Caco-2 (cell line): ENCODE measurements around the gene RPS6KA2. TPM values are rescaled to one million over a fixed set of nuclear protein-coding genes. Genes with fewer than 3 reads are reported as not detected.

Experiments
- BruUV-seq: library from RNA; stranded (reverse); fragments of 400-500 nt; replicated peaks from 2 replicates; lab custom pipeline; 2021; lab: Mats Ljungman, UMichigan
- CTCF ChIA-PET: fragments of 300-600 bp; sonication (Branson Sonifier 250); formaldehyde crosslinking; loops from one replicate; lab custom pipeline; 2022; ENCODE audit warnings: antibody characterized with exemption; lab: Charles Lee
- POLR2A ChIA-PET: fragments of 300-600 bp; sonication (Branson Sonifier 250); formaldehyde crosslinking; loops from one replicate; lab custom pipeline; 2022; ENCODE audit warnings: antibody characterized with exemption; lab: Charles Lee
- DNase-seq, 2 experiments: peaks; one replicate each; pipeline versions ENCODE4 v3.0.0 to v3.0.0-alpha.2; 2020 to 2022
- H3K27me3 ChIP-seq: replicated peaks from 2 replicates; pipeline ENCODE4 v1.6.0; 2011; ENCODE audit warnings: low read length; ENCODE audit not compliant: control insufficient read depth, insufficient read depth
- H3K36me3 ChIP-seq: 2 replicates; pipeline ENCODE4 v1.5.1; 2011; ENCODE audit warnings: low read length; ENCODE audit not compliant: control insufficient read depth, insufficient read depth
- H3K4me1 ChIP-seq: fragments of 250-450 bp; sonication (Bioruptor Pico); 2 replicates; pipeline ENCODE4 v1.5.1; 2020; ENCODE audit warnings: mild to moderate bottlenecking
- H3K4me3 ChIP-seq: 2 replicates; pipeline ENCODE4 v1.5.1; 2011; ENCODE audit warnings: low read depth, mild to moderate bottlenecking, control low read depth, low read length
- H3K9me3 ChIP-seq: fragments of 250-450 bp; sonication (Bioruptor Pico); 2 replicates; pipeline ENCODE4 v1.5.1; 2020; ENCODE audit warnings: mild to moderate bottlenecking, moderate library complexity
- H3K27ac Mint-ChIP-seq: one replicate; pipeline ENCODE4 v1.8.0; 2022; ENCODE audit warnings: mixed read lengths; ENCODE audit not compliant: unreplicated experiment
- H3K27me3 Mint-ChIP-seq: one replicate; pipeline ENCODE4 v1.8.0; 2022; ENCODE audit warnings: mixed read lengths; ENCODE audit not compliant: insufficient read depth, unreplicated experiment
- H3K36me3 Mint-ChIP-seq: one replicate; pipeline ENCODE4 v1.8.0; 2022; ENCODE audit warnings: mild to moderate bottlenecking, mixed read lengths; ENCODE audit not compliant: insufficient read depth, unreplicated experiment
- H3K4me1 Mint-ChIP-seq: one replicate; pipeline ENCODE4 v1.8.0; 2022; ENCODE audit warnings: low read depth, mixed read lengths; ENCODE audit not compliant: unreplicated experiment
- H3K4me3 Mint-ChIP-seq: one replicate; pipeline ENCODE4 v1.8.0; 2022; ENCODE audit warnings: mild to moderate bottlenecking, moderate library complexity, mixed read lengths; ENCODE audit not compliant: unreplicated experiment
- H3K9me3 Mint-ChIP-seq: one replicate; pipeline ENCODE4 v1.8.0; 2022; ENCODE audit warnings: mixed read lengths; ENCODE audit not compliant: unreplicated experiment
- intact Hi-C: fragments of 100-400 bp; cut with micrococcal nuclease; formaldehyde crosslinking; loops from one replicate; pipeline ENCODE4 v1.10.0; 2022; ENCODE audit not compliant: unreplicated experiment
- total RNA-seq: library from RNA; stranded (reverse); gene quantifications from 2 replicates; pipeline ENCODE4 v1.2.3, GENCODE V29; 2022
- TF ChIP-seq, protein P1 (sequence below), 2 experiments: fragments of 200-600 bp in 1 of 2; IDR thresholded peaks; 1 replicate in 1 of 2; 2 replicates in 1 of 2; pipeline versions ENCODE4 v1.5.1 to v1.8.0; 2011 to 2022; ENCODE audit warnings: antibody characterized with exemption in 1 of 2, control low read depth in 1 of 2, inconsistent platforms in 1 of 2, low read depth in 1 of 2, low read length in 1 of 2, mild to moderate bottlenecking in 1 of 2, moderate library complexity in 1 of 2; ENCODE audit not compliant: insufficient read depth in 1 of 2, severe bottlenecking in 1 of 2, unreplicated experiment in 1 of 2

Gene RPS6KA2
- total RNA-seq, 1 experiment from 2014 or later = 5.6 TPM

DNA sequence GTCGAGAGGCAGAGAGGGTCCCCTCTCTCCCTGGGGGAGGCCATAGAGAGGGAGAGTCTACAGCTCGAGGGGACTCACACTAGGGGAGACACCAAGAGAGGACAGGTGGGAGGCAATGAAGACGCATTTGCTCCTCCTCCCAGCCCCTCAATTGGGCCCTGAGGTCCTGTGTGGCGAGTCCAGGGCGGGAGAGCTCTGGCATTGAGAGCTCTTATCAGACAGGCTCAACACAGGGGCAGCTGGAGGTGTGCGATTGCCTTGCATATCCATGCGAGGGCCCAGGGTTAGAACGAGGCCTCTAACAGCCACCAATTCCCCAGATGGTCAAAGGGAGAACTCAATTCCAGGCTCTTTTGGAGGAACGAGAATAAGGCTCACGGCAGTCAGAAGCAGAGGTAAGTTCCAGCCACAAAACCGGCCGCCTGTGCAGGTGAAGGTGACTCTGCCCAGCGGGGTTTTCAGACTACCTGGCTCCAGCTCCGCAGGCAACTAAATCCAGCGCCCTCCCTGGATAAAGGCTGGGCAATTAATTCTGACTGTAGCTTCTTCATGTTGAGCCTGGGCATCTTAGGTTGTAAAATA is 150.3 kb downstream of the RPS6KA2 start:
- intact Hi-C loops = no loop called here
- H3K36me3 Mint-ChIP-seq = no peaks in the 10 kb centered on the region
- DNase-seq = no peak
- H3K27me3 Mint-ChIP-seq = peaks cover 10% of the 10 kb centered on the region
- no peaks in the 10 kb centered on the region for H3K27me3 ChIP-seq
- no TSS peak for BruUV-seq
- no peak overlapping the region for H3K4me3 Mint-ChIP-seq
- ChIA-PET CTCF (no interaction called here), POLR2A (no interaction called here)
- H3K4me3 ChIP-seq = no peak overlapping the region
- no peaks in the 10 kb centered on the region for H3K9me3 Mint-ChIP-seq
- no peaks in the 10 kb centered on the region for H3K36me3 ChIP-seq
- no peaks in the 10 kb centered on the region for H3K9me3 ChIP-seq
- TF ChIP-seq, protein P1, sequence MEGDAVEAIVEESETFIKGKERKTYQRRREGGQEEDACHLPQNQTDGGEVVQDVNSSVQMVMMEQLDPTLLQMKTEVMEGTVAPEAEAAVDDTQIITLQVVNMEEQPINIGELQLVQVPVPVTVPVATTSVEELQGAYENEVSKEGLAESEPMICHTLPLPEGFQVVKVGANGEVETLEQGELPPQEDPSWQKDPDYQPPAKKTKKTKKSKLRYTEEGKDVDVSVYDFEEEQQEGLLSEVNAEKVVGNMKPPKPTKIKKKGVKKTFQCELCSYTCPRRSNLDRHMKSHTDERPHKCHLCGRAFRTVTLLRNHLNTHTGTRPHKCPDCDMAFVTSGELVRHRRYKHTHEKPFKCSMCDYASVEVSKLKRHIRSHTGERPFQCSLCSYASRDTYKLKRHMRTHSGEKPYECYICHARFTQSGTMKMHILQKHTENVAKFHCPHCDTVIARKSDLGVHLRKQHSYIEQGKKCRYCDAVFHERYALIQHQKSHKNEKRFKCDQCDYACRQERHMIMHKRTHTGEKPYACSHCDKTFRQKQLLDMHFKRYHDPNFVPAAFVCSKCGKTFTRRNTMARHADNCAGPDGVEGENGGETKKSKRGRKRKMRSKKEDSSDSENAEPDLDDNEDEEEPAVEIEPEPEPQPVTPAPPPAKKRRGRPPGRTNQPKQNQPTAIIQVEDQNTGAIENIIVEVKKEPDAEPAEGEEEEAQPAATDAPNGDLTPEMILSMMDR (IDR thresholded peaks at IDR 0.05; ENCODE audit: insufficient read depth in 1 of 2, low read depth in 1 of 2, low read length in 1 of 2, severe bottlenecking in 1 of 2, unreplicated experiment in 1 of 2) = no peak
- no peaks in the 10 kb centered on the region for H3K4me1 ChIP-seq
- H3K27ac Mint-ChIP-seq = no peak overlapping the region
- no peaks in the 10 kb centered on the region for H3K4me1 Mint-ChIP-seq

- CTCF ChIA-PET = no interaction called here
- no TSS peak for BruUV-seq
Observed at GRCh38 chr6:166476061-166476591, 150.9 kb downstream of the RPS6KA2 start.

DNA sequence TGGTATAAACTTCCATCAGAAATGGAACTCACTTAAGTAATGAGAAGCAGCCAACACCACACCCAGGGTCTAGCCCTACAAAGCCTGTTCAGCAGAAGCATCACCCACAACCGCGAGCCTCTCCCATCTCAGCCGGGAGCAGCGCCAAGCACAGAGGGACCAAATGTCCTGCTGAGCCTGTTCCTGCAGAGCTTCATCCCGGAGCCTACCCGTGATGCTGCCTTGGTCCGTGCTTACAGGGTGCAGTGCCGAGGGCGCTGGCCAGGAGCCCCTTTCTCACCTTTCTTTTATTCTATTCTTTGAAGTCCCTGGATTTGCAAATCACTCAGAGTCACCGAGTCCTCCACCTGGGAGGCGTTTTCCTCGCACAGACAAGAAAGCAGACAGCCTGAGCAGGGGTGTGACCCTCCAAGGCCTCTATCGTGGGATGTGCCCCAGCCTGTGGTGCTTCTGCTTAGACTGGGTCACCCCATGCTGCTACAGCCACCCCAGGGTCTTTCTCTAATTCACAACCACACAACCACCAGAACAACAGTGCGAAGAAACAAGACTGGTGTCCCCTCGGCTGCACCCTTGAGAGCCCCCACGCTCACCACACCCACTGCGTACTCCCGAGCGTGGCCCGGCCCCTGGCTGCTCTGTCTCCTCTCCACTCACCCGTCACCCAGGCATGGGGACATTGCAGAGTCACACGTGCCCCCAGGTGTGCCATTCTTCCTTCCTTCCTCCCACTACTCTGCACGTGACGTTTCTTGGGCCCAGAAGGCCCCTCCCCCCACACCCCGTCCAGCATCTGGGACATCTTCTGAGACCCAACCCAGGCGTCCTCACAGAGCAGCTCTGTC is 152.1 kb downstream of the RPS6KA2 start:
- Mint-ChIP-seq H3K36me3 (no peaks in the 10 kb centered on the region), H3K27ac (no peak overlapping the region), H3K27me3 (peaks cover 10% of the 10 kb centered on the region), H3K9me3 (no peaks in the 10 kb centered on the region), H3K4me1 (no peaks in the 10 kb centered on the region), H3K4me3 (no peak overlapping the region)
- intact Hi-C loops = no loop called here
- BruUV-seq = no TSS peak
- Histone ChIP-seq H3K4me3 (no peak overlapping the region), H3K36me3 (no peaks in the 10 kb centered on the region), H3K4me1 (no peaks in the 10 kb centered on the region), H3K9me3 (no peaks in the 10 kb centered on the region), H3K27me3 (no peaks in the 10 kb centered on the region)
- CTCF ChIA-PET = no interaction called here
- no peak for DNase-seq
- TF ChIP-seq, protein P1 (IDR thresholded peaks at IDR 0.05; ENCODE audit: insufficient read depth in 1 of 2, low read depth in 1 of 2, low read length in 1 of 2, severe bottlenecking in 1 of 2, unreplicated experiment in 1 of 2) = no peak
- POLR2A ChIA-PET = no interaction called here

More at GRCh38 chr6:166476061-166476591, 150.9 kb downstream of the RPS6KA2 start:
- no peaks in the 10 kb centered on the region for H3K27me3 ChIP-seq
- DNase-seq = no peak
- no peaks in the 10 kb centered on the region for H3K4me1 Mint-ChIP-seq
- peaks cover 10% of the 10 kb centered on the region for H3K27me3 Mint-ChIP-seq
- POLR2A ChIA-PET = no interaction called here
- intact Hi-C loops = no loop called here
- no peaks in the 10 kb centered on the region for H3K36me3 ChIP-seq
- H3K27ac Mint-ChIP-seq = no peak overlapping the region
- TF ChIP-seq, protein P1 (IDR thresholded peaks at IDR 0.05; ENCODE audit: insufficient read depth in 1 of 2, low read depth in 1 of 2, low read length in 1 of 2, severe bottlenecking in 1 of 2, unreplicated experiment in 1 of 2) = no peak
- H3K9me3 ChIP-seq = no peaks in the 10 kb centered on the region
- no peak overlapping the region for H3K4me3 Mint-ChIP-seq
- H3K4me1 ChIP-seq = no peaks in the 10 kb centered on the region
- H3K36me3 Mint-ChIP-seq = no peaks in the 10 kb centered on the region
- H3K4me3 ChIP-seq = no peak overlapping the region
- no peaks in the 10 kb centered on the region for H3K9me3 Mint-ChIP-seq
